ENCODE results near the gene PDE3A. TPM values are rescaled to one million over a fixed set of nuclear protein-coding genes. Genes with fewer than 3 reads are reported as not detected.

The PDE3A gene
- polyA plus RNA-seq, 1 of the 3 experiments (the other 2 are of a cell fraction), result 0.67 TPM

GRCh38 chr12:20643822-20644221 is 275.5 kb downstream of the PDE3A start:
- no peak overlapping the region for H3K9ac ChIP-seq

More at GRCh38 chr12:20643822-20644221, 275.5 kb downstream of the PDE3A start:
- Histone ChIP-seq H3K27me3 (ENCODE audit: insufficient read depth) (no peaks in the 10 kb centered on the region), H3K4me2 (no peak overlapping the region), H3K27ac (ENCODE audit: low read depth in 2 of 2, low read length in 1 of 2) (no peak overlapping the region), H3K36me3 (replicated peaks in 1 of 2; ENCODE audit: control insufficient read depth in 1 of 2, insufficient read depth in 2 of 2, low read length in 1 of 2) (peaks cover 0 to 45% of the 10 kb centered on the region in 2 experiments), H3K9me3 (no peaks in the 10 kb centered on the region), H3F3A (replicated peaks; ENCODE audit: insufficient read depth) (no peaks in the 10 kb centered on the region), H3K4me3 (ENCODE audit: low read depth in 2 of 2, low read length in 1 of 2) (no peak overlapping the region), H3K4me1 (ENCODE audit: control insufficient read depth in 1 of 2, insufficient read depth in 2 of 2, low read depth in 1 of 2, low read length in 1 of 2) (peaks cover 0 to 2% of the 10 kb centered on the region in 2 experiments; a peak in 2 of 4 replicates), H2AFZ (ENCODE audit: low read depth) (no peak overlapping the region), H4K20me1 (ENCODE audit: insufficient read depth) (no peaks in the 10 kb centered on the region), H3K79me2 (ENCODE audit: insufficient read depth) (no peaks in the 10 kb centered on the region; the same call in 1 of the 2 replicates), H3K9me2 (no peaks in the 10 kb centered on the region)
- TF ChIP-seq FOXM1 (IDR thresholded peaks at IDR 0.05; ENCODE audit: low read depth), result no peak
- no peak for TF ChIP-seq MXI1 (IDR thresholded peaks at IDR 0.05; ENCODE audit: low read depth, low read length)
- TF ChIP-seq CTCF (IDR thresholded peaks at IDR 0.05), result no peak
- TF ChIP-seq NRF1 (IDR thresholded peaks at IDR 0.05; ENCODE audit: low read depth, low read length), result no peak
- TF ChIP-seq SIN3A (IDR thresholded peaks at IDR 0.05; ENCODE audit: borderline replicate concordance, low read depth, low read length), result no peak
- TF ChIP-seq EP300 (IDR thresholded peaks at IDR 0.05; ENCODE audit: borderline replicate concordance in 1 of 2, low read depth in 1 of 2, low read length in 1 of 2), result no peak
- no peak for TF ChIP-seq ELF1 (IDR thresholded peaks at IDR 0.05)
- TF ChIP-seq IRF3 (IDR thresholded peaks at IDR 0.05; ENCODE audit: low read depth, low read length), result no peak
- no peak for TF ChIP-seq GABPA (IDR thresholded peaks at IDR 0.05; ENCODE audit: low read depth)
- TF ChIP-seq NFIC (IDR thresholded peaks at IDR 0.05; ENCODE audit: borderline replicate concordance), result no peak
- no peak for TF ChIP-seq MAX (IDR thresholded peaks at IDR 0.05; ENCODE audit: low read depth)
- TF ChIP-seq RCOR1 (IDR thresholded peaks at IDR 0.05; ENCODE audit: low read length), result no peak
- no peak for TF ChIP-seq JUND (IDR thresholded peaks at IDR 0.05)
- no peak for TF ChIP-seq RAD21 (IDR thresholded peaks at IDR 0.05; ENCODE audit: low read length)
- no peak for TF ChIP-seq SMC3 (IDR thresholded peaks at IDR 0.05; ENCODE audit: low read depth, low read length)
- WGBS (ENCODE audit: low lambda C conversion rate), result 92% methylated on average over 2 of the region's 2 CpGs
- ChIA-PET CTCF (interaction anchor here (0.9 to 1.5 kb wide), 2 partner anchors 19 to 42 kb away, joined by 4 read pairs; no protein-coding TSS in a partner anchor), POLR2A (no interaction called here)
- no peak for DNase-seq

Data from SK-N-SH (cell line).